HG02588 (cell line): ENCODE data around the gene CNTLN.
"Not testable (repeated sequence)": the region's sequence is repeated elsewhere in the genome, so short reads cannot be mapped to it uniquely, and the experiment has no call there.

Experiments
- ATAC-seq: cut with Tn5 transposase; IDR thresholded peaks from one replicate; pipeline ENCODE4 v1.9.1; 2021; ENCODE audit warnings: mild to moderate bottlenecking, moderate library complexity; ENCODE audit not compliant: unreplicated experiment

CNTLN gene

GRCh38 chr9:17291766-17292165 is 156.9 kb downstream of the CNTLN start:
- ATAC-seq: no peak

GRCh38 chr9:17293685-17294084 is 158.8 kb downstream of the CNTLN start:
- ATAC-seq: no peak

- no peak for ATAC-seq
Observed at GRCh38 chr9:17294822-17295624, 160.2 kb downstream of the CNTLN start.

GRCh38 chr9:17315341-17315740 is 180.5 kb downstream of the CNTLN start:
- ATAC-seq: no peak

- no peak for ATAC-seq
Observed at GRCh38 chr9:17318821-17319320, 184.0 kb downstream of the CNTLN start.

- ATAC-seq: no peak
Observed at GRCh38 chr9:17319864-17320263, 185.0 kb downstream of the CNTLN start.

- no peak for ATAC-seq
Observed at GRCh38 chr9:17322882-17323864, 188.3 kb downstream of the CNTLN start.

- no peak for ATAC-seq
Observed at GRCh38 chr9:17328331-17328730, 193.5 kb downstream of the CNTLN start.

GRCh38 chr9:17330097-17330496 is 195.3 kb downstream of the CNTLN start:
- ATAC-seq: no peak

GRCh38 chr9:17332115-17332514 is 197.3 kb downstream of the CNTLN start:
- ATAC-seq: no peak

GRCh38 chr9:17339156-17339555 is 204.3 kb downstream of the CNTLN start:
- no peak for ATAC-seq

GRCh38 chr9:17342696-17343095 is 207.9 kb downstream of the CNTLN start:
- no peak for ATAC-seq

- ATAC-seq: no peak
Observed at GRCh38 chr9:17349831-17350230, 215.0 kb downstream of the CNTLN start.

- ATAC-seq: not testable (repeated sequence)
Observed at GRCh38 chr9:17354006-17354405, 219.2 kb downstream of the CNTLN start.

- ATAC-seq: no peak
Observed at GRCh38 chr9:17361378-17361777, 226.5 kb downstream of the CNTLN start.

GRCh38 chr9:17367035-17367434 is 232.2 kb downstream of the CNTLN start:
- no peak for ATAC-seq

GRCh38 chr9:17380126-17380861 is 245.5 kb downstream of the CNTLN start:
- no peak for ATAC-seq

GRCh38 chr9:17387565-17387964 is 252.7 kb downstream of the CNTLN start:
- ATAC-seq: no peak

GRCh38 chr9:17389026-17389425 is 254.2 kb downstream of the CNTLN start:
- no peak for ATAC-seq

- no peak for ATAC-seq
Observed at GRCh38 chr9:17394881-17395510, 260.2 kb downstream of the CNTLN start.
